SJSA1 (cell line): ENCODE data around the gene FLT4. TPM values are rescaled to one million over a fixed set of nuclear protein-coding genes. Genes with fewer than 3 reads are reported as not detected.

Experiments
- DNase-seq, 2 experiments: peaks; one replicate each; pipeline ENCODE4 v3.0.0-alpha.2; 2015 to 2020; ENCODE audit warnings: low spot score in 2 of 2, low read depth in 1 of 2
- H3K27ac ChIP-seq: fragments of 250-450 bp; sonication (Bioruptor Pico); 2 replicates; pipeline ENCODE4 v1.5.1; 2020; ENCODE audit warnings: mild to moderate bottlenecking, moderate library complexity
- H3K27me3 ChIP-seq: fragments of 250-450 bp; sonication (Bioruptor Pico); replicated peaks from 2 replicates; pipeline ENCODE4 v1.5.1; 2020; ENCODE audit warnings: mild to moderate bottlenecking, moderate library complexity
- H3K36me3 ChIP-seq: fragments of 250-450 bp; sonication (Bioruptor Pico); 2 replicates; pipeline ENCODE4 v1.5.1; 2020; ENCODE audit warnings: mild to moderate bottlenecking
- H3K4me1 ChIP-seq: fragments of 250-450 bp; sonication (Bioruptor Pico); replicated peaks from 2 replicates; pipeline ENCODE4 v1.6.1; 2021; ENCODE audit warnings: mild to moderate bottlenecking
- H3K4me3 ChIP-seq: fragments of 250-450 bp; sonication (Bioruptor Pico); 2 replicates; pipeline ENCODE4 v1.5.1; 2020; ENCODE audit warnings: mild to moderate bottlenecking
- H3K9me3 ChIP-seq: fragments of 250-450 bp; sonication (Bioruptor Pico); replicated peaks from 2 replicates; pipeline ENCODE4 v1.5.1; 2020; ENCODE audit warnings: mild to moderate bottlenecking
- total RNA-seq: library from RNA; depleted of rRNA; stranded (reverse); fragments of >200 nt; shearing (Covaris generic); gene quantifications from 2 replicates; pipeline ENCODE4 v1.2.3, GENCODE V29; 2014

Gene FLT4
- total RNA-seq, 1 experiment from 2014 or later: not detected

GRCh38 chr5:180608572-180609310 lies 40.7 kb downstream of the FLT4 start:
- H3K27ac ChIP-seq: no peak overlapping the region
- no peaks in the 10 kb centered on the region for H3K9me3 ChIP-seq
- no peaks in the 10 kb centered on the region for H3K4me1 ChIP-seq
- H3K36me3 ChIP-seq: no peaks in the 10 kb centered on the region
- no peak for DNase-seq
- H3K4me3 ChIP-seq: no peak overlapping the region
- H3K27me3 ChIP-seq: peaks cover 12% of the 10 kb centered on the region

GRCh38 chr5:180607861-180608571 lies 41.4 kb downstream of the FLT4 start:
- peaks cover 9% of the 10 kb centered on the region; the same call in 1 of the 2 replicates for H3K27me3 ChIP-seq
- no peaks in the 10 kb centered on the region for H3K9me3 ChIP-seq
- H3K4me3 ChIP-seq: no peak overlapping the region
- no peak overlapping the region for H3K27ac ChIP-seq
- DNase-seq: no peak
- no peaks in the 10 kb centered on the region for H3K36me3 ChIP-seq
- no peaks in the 10 kb centered on the region for H3K4me1 ChIP-seq

- Histone ChIP-seq H3K27me3 (peaks cover 16% of the 10 kb centered on the region; the same call in 1 of the 2 replicates), H3K4me1 (no peaks in the 10 kb centered on the region), H3K9me3 (no peaks in the 10 kb centered on the region), H3K27ac (no peak overlapping the region), H3K36me3 (no peaks in the 10 kb centered on the region), H3K4me3 (no peak overlapping the region)
- DNase-seq: no peak
These were observed 43.1 kb downstream of the FLT4 start for GRCh38 chr5:180606215-180606785.

DNA sequence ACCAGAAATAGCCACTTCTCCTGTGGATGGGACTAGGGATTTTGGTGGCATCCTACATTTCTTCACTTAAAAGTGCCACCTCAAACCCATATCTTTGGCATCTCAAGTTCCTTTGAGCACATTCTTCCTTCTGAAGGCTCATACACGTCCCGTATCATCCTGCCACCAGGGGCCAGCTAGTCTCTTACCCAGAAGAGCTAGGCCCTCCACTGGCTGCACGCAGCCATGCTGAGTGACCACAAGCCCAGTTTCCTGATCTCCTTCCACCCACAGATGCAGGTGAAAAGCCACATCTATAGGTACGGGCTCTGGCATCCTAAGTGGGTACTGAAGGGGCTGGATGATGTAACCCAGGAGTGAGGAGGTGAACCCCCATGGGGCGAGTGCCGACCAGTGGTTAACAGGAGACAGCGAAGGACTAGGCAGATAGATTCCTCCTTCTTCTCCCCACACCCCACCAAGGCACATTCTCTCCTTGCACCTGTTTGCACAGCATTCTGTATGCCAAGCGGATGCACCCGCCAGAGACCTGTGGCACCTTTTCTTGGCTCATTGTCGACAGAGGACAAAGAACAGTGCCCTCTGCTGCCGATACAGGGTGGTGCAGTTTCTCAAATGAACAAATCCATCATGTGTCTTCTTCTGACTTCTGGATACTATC lies 43.7 kb downstream of the FLT4 start:
- H3K27me3 ChIP-seq: peaks cover 16% of the 10 kb centered on the region; the same call in 1 of the 2 replicates

GRCh38 chr5:180604271-180604670 lies 45.1 kb downstream of the FLT4 start:
- H3K27me3 ChIP-seq: peaks cover 15% of the 10 kb centered on the region; the same call in 1 of the 2 replicates
- H3K4me1 ChIP-seq: no peaks in the 10 kb centered on the region
- no peak for DNase-seq
- H3K36me3 ChIP-seq: no peaks in the 10 kb centered on the region
- no peak overlapping the region for H3K27ac ChIP-seq
- H3K9me3 ChIP-seq: no peaks in the 10 kb centered on the region
- no peak overlapping the region for H3K4me3 ChIP-seq

More for the DNA sequence above, 43.7 kb downstream of the FLT4 start:
- H3K27ac ChIP-seq: no peak overlapping the region
- no peak overlapping the region for H3K4me3 ChIP-seq
- H3K4me1 ChIP-seq: no peaks in the 10 kb centered on the region
- no peaks in the 10 kb centered on the region for H3K36me3 ChIP-seq
- no peaks in the 10 kb centered on the region for H3K9me3 ChIP-seq
- peak in 1 of 2 experiments; percentile 42 for DNase-seq

DNA sequence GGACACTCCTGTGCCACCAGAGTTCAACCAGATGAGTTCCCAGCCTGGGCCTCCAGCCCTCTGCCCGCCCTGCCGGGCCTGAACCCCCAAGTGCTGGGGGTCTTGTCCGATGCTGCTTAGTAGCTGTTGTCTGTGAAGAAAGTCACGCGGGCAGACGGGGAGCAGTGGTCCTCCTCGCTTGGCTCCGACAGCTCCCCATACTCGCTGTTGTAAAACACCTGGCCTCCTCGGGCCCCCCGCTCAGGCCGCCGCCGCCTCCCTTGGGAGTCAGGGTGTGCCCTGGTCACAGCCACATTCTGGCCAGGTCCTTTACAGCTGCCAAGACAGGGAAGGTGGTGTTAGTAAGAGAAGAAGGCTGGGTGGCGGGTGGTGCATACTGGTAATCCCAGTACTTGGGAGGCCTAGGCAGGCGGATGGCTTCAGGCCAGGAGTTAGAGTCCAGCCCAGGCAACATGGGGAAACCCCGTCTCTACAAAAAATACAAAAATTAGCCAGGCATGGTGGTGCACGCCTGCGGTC lies 46.3 kb downstream of the FLT4 start:
- Histone ChIP-seq H3K9me3 (no peaks in the 10 kb centered on the region), H3K36me3 (no peaks in the 10 kb centered on the region), H3K4me1 (no peaks in the 10 kb centered on the region), H3K27me3 (peaks cover 15% of the 10 kb centered on the region), H3K27ac (no peak overlapping the region), H3K4me3 (no peak overlapping the region)
- no peak for DNase-seq

- Histone ChIP-seq H3K27ac (no peak overlapping the region), H3K4me3 (no peak overlapping the region), H3K36me3 (no peaks in the 10 kb centered on the region), H3K4me1 (no peaks in the 10 kb centered on the region), H3K27me3 (peaks cover 15% of the 10 kb centered on the region), H3K9me3 (no peaks in the 10 kb centered on the region)
- no peak for DNase-seq
These were observed 46.8 kb downstream of the FLT4 start for GRCh38 chr5:180602481-180603075.

- H3K27me3 ChIP-seq: peaks cover 15% of the 10 kb centered on the region
- no peaks in the 10 kb centered on the region for H3K36me3 ChIP-seq
- no peak overlapping the region for H3K4me3 ChIP-seq
- H3K9me3 ChIP-seq: no peaks in the 10 kb centered on the region
- H3K27ac ChIP-seq: no peak overlapping the region
- H3K4me1 ChIP-seq: no peaks in the 10 kb centered on the region
- DNase-seq: no peak
These were observed 47.6 kb downstream of the FLT4 start for GRCh38 chr5:180601591-180602480.

DNA sequence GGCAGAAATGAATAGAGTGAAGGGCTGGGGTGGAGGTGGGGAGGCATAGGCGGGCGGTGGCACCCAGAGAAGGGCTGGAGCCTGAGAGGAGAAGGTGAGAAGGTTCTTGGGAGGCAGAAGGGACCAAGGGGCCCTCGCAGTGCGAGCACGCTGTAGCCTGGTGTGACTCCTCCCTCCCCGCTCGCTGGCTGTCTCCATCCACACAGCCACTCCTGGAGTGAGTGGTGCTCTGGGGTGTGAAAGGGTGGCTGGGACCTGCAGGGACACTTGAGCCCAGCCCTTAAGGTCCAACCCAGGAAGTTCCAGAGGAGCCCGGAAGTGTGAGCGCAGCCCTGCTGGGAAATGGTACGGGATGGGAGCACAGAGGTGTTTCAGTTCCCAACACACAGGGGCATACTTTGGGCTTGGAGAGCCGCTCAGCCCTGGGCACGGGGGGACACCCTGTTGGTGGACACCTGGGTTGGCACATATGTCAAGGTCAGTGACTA lies 48.8 kb downstream of the FLT4 start:
- Histone ChIP-seq H3K36me3 (no peaks in the 10 kb centered on the region), H3K27me3 (peaks cover 15% of the 10 kb centered on the region), H3K4me1 (no peaks in the 10 kb centered on the region), H3K4me3 (no peak overlapping the region), H3K27ac (no peak overlapping the region), H3K9me3 (no peaks in the 10 kb centered on the region)
- peak in 1 of 2 experiments; percentile 42 for DNase-seq

DNA sequence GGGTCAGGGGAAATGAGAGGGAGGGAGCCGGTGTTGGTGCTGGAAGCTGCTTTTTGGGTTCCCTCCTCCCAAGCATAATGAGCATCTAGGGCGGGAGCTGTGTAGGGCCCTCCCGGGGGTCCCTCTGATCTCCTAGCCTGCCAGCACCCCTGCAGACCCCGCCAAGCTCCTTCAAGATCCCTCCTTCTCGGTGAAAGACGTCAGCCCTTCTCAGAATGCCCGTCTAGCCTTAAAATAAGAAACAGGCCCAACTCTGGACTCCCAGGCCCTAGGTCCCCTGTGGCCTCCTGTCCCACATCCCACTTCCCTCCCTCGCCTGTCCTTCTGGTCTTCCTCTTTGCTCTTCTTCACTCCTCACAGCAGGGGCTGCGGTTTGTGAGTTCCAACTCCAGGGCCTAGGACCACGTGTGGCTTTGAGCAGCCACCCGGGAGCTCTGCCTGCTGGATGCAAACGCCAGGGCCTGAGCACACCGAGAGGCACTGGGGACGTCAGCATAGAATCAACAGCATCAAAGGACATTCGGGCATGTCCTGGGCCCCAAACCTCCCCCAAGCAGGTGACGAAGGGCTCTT lies 49.3 kb downstream of the FLT4 start:
- DNase-seq: peak in 1 of 2 experiments; percentile 42
- H3K27ac ChIP-seq: no peak overlapping the region
- H3K36me3 ChIP-seq: no peaks in the 10 kb centered on the region
- H3K4me3 ChIP-seq: no peak overlapping the region
- H3K4me1 ChIP-seq: no peaks in the 10 kb centered on the region
- no peaks in the 10 kb centered on the region for H3K9me3 ChIP-seq
- H3K27me3 ChIP-seq: peaks cover 15% of the 10 kb centered on the region

DNA sequence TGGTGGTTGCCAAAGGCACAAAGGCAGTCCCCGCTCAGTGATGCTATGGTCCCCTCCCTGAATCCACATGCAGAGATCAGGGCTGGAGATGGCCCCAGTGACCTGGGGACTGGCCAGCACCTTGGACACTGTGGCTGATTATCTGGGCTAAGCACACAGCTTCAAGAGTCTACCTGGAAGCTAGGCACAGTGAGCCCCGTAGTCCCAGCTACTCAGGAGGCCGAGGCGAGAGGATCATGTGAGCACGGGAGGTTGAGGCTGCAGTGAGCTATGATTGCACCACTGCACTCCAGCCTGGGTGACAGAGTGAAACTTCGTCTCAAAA lies 49.8 kb downstream of the FLT4 start:
- Histone ChIP-seq H3K9me3 (no peaks in the 10 kb centered on the region), H3K36me3 (no peaks in the 10 kb centered on the region)

GRCh38 chr5:180598797-180599589 lies 50.4 kb downstream of the FLT4 start:
- Histone ChIP-seq H3K9me3 (no peaks in the 10 kb centered on the region), H3K27me3 (peaks cover 15% of the 10 kb centered on the region), H3K4me1 (no peaks in the 10 kb centered on the region), H3K27ac (no peak overlapping the region), H3K36me3 (no peaks in the 10 kb centered on the region), H3K4me3 (no peak overlapping the region)
- DNase-seq: no peak

More for the DNA sequence above, 49.8 kb downstream of the FLT4 start:
- no peak for DNase-seq
- peaks cover 15% of the 10 kb centered on the region for H3K27me3 ChIP-seq
- no peak overlapping the region for H3K27ac ChIP-seq
- no peaks in the 10 kb centered on the region for H3K4me1 ChIP-seq
- no peak overlapping the region for H3K4me3 ChIP-seq
